ENCODE measurements around the gene DHRSX. TPM values are rescaled to one million over a fixed set of nuclear protein-coding genes. Genes with fewer than 3 reads are reported as not detected.

The DHRSX gene
- total and polyA plus RNA-seq, 10 of the 15 experiments (the other 5 are each of a cell fraction or from before 2014, with no cell fraction given), result 1.7 to 39.5 (median 16.5) TPM

GRCh38 chrX:2231570-2232192 is 269.1 kb downstream of the DHRSX start:
- Histone ChIP-seq H3K9ac (ENCODE audit: control insufficient read depth, insufficient read depth, low read length) (no peak overlapping the region), H3K9me3 (replicated peaks; ENCODE audit: control insufficient read depth, insufficient read depth, low read length) (no peaks in the 10 kb centered on the region; the same call in 1 of the 3 replicates), H3K36me3 (ENCODE audit: control insufficient read depth in 2 of 2, insufficient read depth in 2 of 2, low read length in 1 of 2) (peaks cover 0 to 9% of the 10 kb centered on the region in 2 experiments; a peak in 2 of 4 replicates), H4K20me1 (ENCODE audit: control insufficient read depth, insufficient read depth) (no peaks in the 10 kb centered on the region), H3K27me3 (replicated peaks in 1 of 2; ENCODE audit: control insufficient read depth in 2 of 2, insufficient read depth in 2 of 2, low read length in 1 of 2) (no peaks in the 10 kb centered on the region), H3K27ac (ENCODE audit: control insufficient read depth, insufficient read depth) (no peak overlapping the region), H3K79me2 (ENCODE audit: control insufficient read depth, insufficient read depth, low read length) (no peaks in the 10 kb centered on the region), H3K4me2 (ENCODE audit: control insufficient read depth, insufficient read depth) (no peak overlapping the region), H3K4me1 (ENCODE audit: control insufficient read depth, insufficient read depth, low read length) (peaks cover 15% of the 10 kb centered on the region), H2AFZ (ENCODE audit: control insufficient read depth, low read depth, low read length) (no peak overlapping the region), H3K4me3 (no peak overlapping the region)
- no peak for ATAC-seq
- RAD21 ChIA-PET (ENCODE audit: unreplicated experiment), result no interaction called here
- no peak for FAIRE-seq
- in situ Hi-C loops (cut with MboI), result no loop called here
- CTCF ChIA-PET, result no interaction called here
- POLR2A ChIA-PET, result no interaction called here
- no peak for TF ChIP-seq USF1 (IDR thresholded peaks at IDR 0.05; ENCODE audit: borderline replicate concordance, extremely low read length, insufficient read depth, low read depth, low read length)
- no peak for TF ChIP-seq CEBPB (IDR thresholded peaks at IDR 0.05; ENCODE audit: borderline replicate concordance in 1 of 2, low read depth in 2 of 2, low read length in 2 of 2)
- no peak for TF ChIP-seq MAX (IDR thresholded peaks at IDR 0.05; ENCODE audit: low read depth, low read length)
- no peak for TF ChIP-seq BHLHE40 (IDR thresholded peaks at IDR 0.05; ENCODE audit: borderline replicate concordance in 1 of 2, low read depth in 2 of 2, low read length in 1 of 2)
- TF ChIP-seq, protein P1, sequence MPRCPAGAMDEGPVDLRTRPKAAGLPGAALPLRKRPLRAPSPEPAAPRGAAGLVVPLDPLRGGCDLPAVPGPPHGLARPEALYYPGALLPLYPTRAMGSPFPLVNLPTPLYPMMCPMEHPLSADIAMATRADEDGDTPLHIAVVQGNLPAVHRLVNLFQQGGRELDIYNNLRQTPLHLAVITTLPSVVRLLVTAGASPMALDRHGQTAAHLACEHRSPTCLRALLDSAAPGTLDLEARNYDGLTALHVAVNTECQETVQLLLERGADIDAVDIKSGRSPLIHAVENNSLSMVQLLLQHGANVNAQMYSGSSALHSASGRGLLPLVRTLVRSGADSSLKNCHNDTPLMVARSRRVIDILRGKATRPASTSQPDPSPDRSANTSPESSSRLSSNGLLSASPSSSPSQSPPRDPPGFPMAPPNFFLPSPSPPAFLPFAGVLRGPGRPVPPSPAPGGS (IDR thresholded peaks at IDR 0.05; ENCODE audit: borderline replicate concordance, insufficient read depth, low read depth, low read length, poor library complexity, severe bottlenecking), result no peak
- no TSS peak for BruUV-seq (replicated peaks)
- DNase-seq (ENCODE audit: low read depth, low spot score), result no peak
- WGBS (ENCODE audit: insufficient coverage, insufficient replicate concordance, low lambda C conversion rate, missing lambda C conversion rate), result 84% methylated on average over 2 of the region's 2 CpGs
- intact Hi-C loops (cut with micrococcal nuclease; ENCODE audit: unreplicated experiment), result loop anchor here (2.0 kb wide), 1 partner anchor 57 kb away; no protein-coding TSS in a partner anchor
- SMC1A ChIA-PET (ENCODE audit: uncharacterized antibody, unreplicated experiment), result no interaction called here
